DMS79 (cell line): ENCODE measurements around the gene UBIAD1.
"Not testable (repeated sequence)": the region's sequence is repeated elsewhere in the genome, so short reads cannot be mapped to it uniquely, and the experiment has no call there.

Source experiments
- DNase-seq: peaks from one replicate; lab custom pipeline; 2025; lab: John Stamatoyannopoulos, UW

UBIAD1 gene

GRCh38 chr1:11272832-11273594 lies at the start of gene UBIAD1:
Gene UBIAD1 (plus strand): TSS chr1:11273198. CDS start chr1:11273532, 334 bp downstream.
- peak; percentile 58 for DNase-seq

GRCh38 chr1:11227106-11228077 lies 45.6 kb upstream of the UBIAD1 start:
- DNase-seq: no peak

GRCh38 chr1:11229203-11229602 lies 43.8 kb upstream of the UBIAD1 start:
- DNase-seq: peak; percentile 75

GRCh38 chr1:11233208-11233607 lies 39.8 kb upstream of the UBIAD1 start:
- DNase-seq: no peak

GRCh38 chr1:11237356-11237755 lies 35.6 kb upstream of the UBIAD1 start:
- DNase-seq: no peak

GRCh38 chr1:11238311-11238710 lies 34.7 kb upstream of the UBIAD1 start:
- DNase-seq: no peak

GRCh38 chr1:11245248-11245647 lies 27.8 kb upstream of the UBIAD1 start:
- DNase-seq: no peak

- no peak for DNase-seq
Observed at GRCh38 chr1:11245904-11246719, 26.9 kb upstream of the UBIAD1 start.

GRCh38 chr1:11248169-11248568 lies 24.8 kb upstream of the UBIAD1 start:
- DNase-seq: no peak

GRCh38 chr1:11252538-11252937 lies 20.5 kb upstream of the UBIAD1 start:
- DNase-seq: no peak

- DNase-seq: no peak
Observed at GRCh38 chr1:11253226-11253625, 19.8 kb upstream of the UBIAD1 start.

GRCh38 chr1:11256299-11256698 lies 16.7 kb upstream of the UBIAD1 start:
- no peak for DNase-seq

- peak; percentile 100 for DNase-seq
Observed at GRCh38 chr1:11262171-11263049, 10.6 kb upstream of the UBIAD1 start, which contains the start of gene MTOR. Gene MTOR (minus strand): TSS chr1:11262551. CDS start chr1:11259409, 3,142 bp downstream.

GRCh38 chr1:11266268-11267074 lies 6.5 kb upstream of the UBIAD1 start:
- DNase-seq: no peak

GRCh38 chr1:11267350-11268337 lies 5.4 kb upstream of the UBIAD1 start:
- not testable (repeated sequence) for DNase-seq

- no peak for DNase-seq
Observed at GRCh38 chr1:11272544-11272831, 510 bp upstream of the UBIAD1 start.

- DNase-seq: no peak
Observed at GRCh38 chr1:11273595-11274234, 717 bp downstream of the UBIAD1 start.

GRCh38 chr1:11279152-11279551 lies 6.2 kb downstream of the UBIAD1 start:
- no peak for DNase-seq

GRCh38 chr1:11279630-11280029 lies 6.6 kb downstream of the UBIAD1 start:
- DNase-seq: no peak
